HCT116 (cell line): ENCODE results near the gene MACROD1. TPM values are rescaled to one million over a fixed set of nuclear protein-coding genes. Genes with fewer than 3 reads are reported as not detected.

Experiments
- ATAC-seq: fragments of 200-7000 bp; cut with Tn5 transposase; 2 replicates; pipeline ENCODE4 v1.9.1; 2020; ENCODE audit warnings: mild to moderate bottlenecking, moderate library complexity
- BruUV-seq: library from RNA; stranded (reverse); fragments of 400-500 nt; replicated peaks from 2 replicates; lab custom pipeline; 2021; lab: Mats Ljungman, UMichigan
- CTCF ChIA-PET: fragments of 300-600 bp; sonication (Branson Sonifier 250); formaldehyde crosslinking; loops from one replicate; lab custom pipeline; 2021; ENCODE audit warnings: antibody characterized with exemption; lab: Charles Lee
- POLR2A ChIA-PET: fragments of 300-600, 350-600 bp; sonication (Branson Sonifier 250); formaldehyde crosslinking; loops from one replicate; lab custom pipeline; 2021; ENCODE audit warnings: antibody characterized with exemption; lab: Charles Lee
- RAD21 ChIA-PET, 2 experiments: fragments of 300-600 bp; sonication (Branson Sonifier 250); formaldehyde crosslinking; loops; one replicate each; lab custom pipeline; 2023; ENCODE audit warnings: low total read pairs in 2 of 2; ENCODE audit not compliant: uncharacterized antibody in 2 of 2, unreplicated experiment in 2 of 2, low non-redundant PET in 1 of 2; lab: Charles Lee
- DNase-seq: peaks from one replicate; pipeline ENCODE4 v3.0.0-alpha.2; 2010; ENCODE audit warnings: low read depth, low spot score
- H2AFZ ChIP-seq: fragments of 200-600 bp; shearing (Covaris generic), sonication (generic); 2 replicates; pipeline ENCODE4 v1.6.1; 2017; ENCODE audit warnings: low read depth, mixed run types, mixed read lengths, antibody characterized with exemption, low read length; ENCODE audit not compliant: poor library complexity, severe bottlenecking
- H3K27ac ChIP-seq: 2 replicates; pipeline ENCODE4 v1.5.1; 2012; ENCODE audit warnings: low read depth, low read length
- H3K27me3 ChIP-seq: fragments of 200-600 bp; sonication (generic); 2 replicates; pipeline ENCODE4 v1.6.1; 2016; ENCODE audit warnings: mixed run types, low read length, mixed read lengths; ENCODE audit not compliant: insufficient read depth
- H3K36me3 ChIP-seq, 2 experiments: fragments of 200-500 bp in 1 of 2; fragments of 200-600 bp in 1 of 2; sonication (Bioruptor generic) in 1 of 2; sonication (generic) in 1 of 2; 2 replicates each; pipeline versions ENCODE4 v1.5.1 to v1.6.1; 2014 to 2016; ENCODE audit warnings: low read length in 2 of 2, inconsistent platforms in 1 of 2, mixed read lengths in 1 of 2, mixed run types in 1 of 2; ENCODE audit not compliant: insufficient read depth in 2 of 2, control insufficient read depth in 1 of 2
- H3K4me1 ChIP-seq, 2 experiments: fragments of 200-600 bp in 1 of 2; sonication (generic) in 1 of 2; 2 replicates each; pipeline versions ENCODE4 v1.5.1 to v1.6.1; 2012 to 2017; ENCODE audit warnings: low read length in 2 of 2, inconsistent platforms in 1 of 2, mild to moderate bottlenecking in 1 of 2, mixed read lengths in 1 of 2, mixed run types in 1 of 2, moderate library complexity in 1 of 2; ENCODE audit not compliant: insufficient read depth in 2 of 2, control insufficient read depth in 1 of 2
- H3K4me2 ChIP-seq: fragments of 200-600 bp; sonication (generic); 2 replicates; pipeline ENCODE4 v1.6.1; 2017; ENCODE audit warnings: mixed run types, low read length, mixed read lengths
- H3K4me3 ChIP-seq, 2 experiments: fragments of 200-600 bp in 1 of 2; sonication (generic) in 1 of 2; replicated peaks in 1 of 2; 2 replicates each; pipeline ENCODE4 v1.5.1; 2011 to 2016; ENCODE audit warnings: low read length in 2 of 2, control low read depth in 1 of 2, low read depth in 1 of 2, mild to moderate bottlenecking in 1 of 2, mixed read lengths in 1 of 2, mixed run types in 1 of 2
- H3K79me2 ChIP-seq: fragments of 200-600 bp; sonication (generic); 2 replicates; pipeline ENCODE4 v1.6.1; 2017; ENCODE audit warnings: mild to moderate bottlenecking, mixed run types, low read length, moderate library complexity, mixed read lengths; ENCODE audit not compliant: insufficient read depth
- H3K9ac ChIP-seq: fragments of 200-600 bp; sonication (generic); 2 replicates; pipeline ENCODE4 v1.6.1; 2016; ENCODE audit warnings: low read length, mixed read lengths
- H3K9me2 ChIP-seq: fragments of 200-600 bp; sonication (generic), shearing (Covaris generic); 2 replicates; pipeline ENCODE4 v1.6.1; 2017; ENCODE audit warnings: mixed run types, mild to moderate bottlenecking, moderate library complexity; ENCODE audit not compliant: insufficient read depth
- H3K9me3 ChIP-seq, 2 experiments: fragments of 200-500 bp in 1 of 2; fragments of 200-600 bp in 1 of 2; sonication (Bioruptor generic) in 1 of 2; sonication (generic) in 1 of 2; 2 replicates each; pipeline ENCODE4 v1.6.1; 2014 to 2017; ENCODE audit warnings: low read length in 2 of 2, mixed read lengths in 2 of 2, inconsistent platforms in 1 of 2, low read depth in 1 of 2, mild to moderate bottlenecking in 1 of 2, mixed run types in 1 of 2, moderate library complexity in 1 of 2; ENCODE audit not compliant: control insufficient read depth in 1 of 2, insufficient read depth in 1 of 2
- H4K20me1 ChIP-seq: fragments of 200-600 bp; sonication (generic), shearing (Covaris generic); 2 replicates; pipeline ENCODE4 v1.6.1; 2017; ENCODE audit warnings: mixed run types, mild to moderate bottlenecking, moderate library complexity; ENCODE audit not compliant: insufficient read depth
- CEBPB ChIP-seq: IDR thresholded peaks from 2 replicates; pipeline ENCODE4 v1.6.1; 2012; ENCODE audit warnings: low read depth
- FOSL1 ChIP-seq: IDR thresholded peaks from 2 replicates; pipeline ENCODE4 v1.6.1; 2012; ENCODE audit warnings: low read depth
- RAD21 ChIP-seq: IDR thresholded peaks from 2 replicates; pipeline ENCODE4 v1.6.1; 2012; ENCODE audit warnings: low read depth, mild to moderate bottlenecking
- SIN3A ChIP-seq: IDR thresholded peaks from 2 replicates; pipeline ENCODE4 v1.6.1; 2012; ENCODE audit warnings: low read depth
- TCF7L2 ChIP-seq: IDR thresholded peaks from 2 replicates; pipeline ENCODE4 v1.7.0; 2011; ENCODE audit warnings: borderline replicate concordance, inconsistent platforms; ENCODE audit not compliant: insufficient read depth, insufficient read length; ENCODE audit errors: extremely low read depth
- ZFX ChIP-seq: fragments of 450-650 bp; IDR thresholded peaks from 2 replicates; pipeline ENCODE4 v1.6.1; 2017
- intact Hi-C: fragments of 100-400 bp; cut with micrococcal nuclease; formaldehyde crosslinking; loops from 2 replicates; pipeline ENCODE4 v1.10.0; 2022
- total RNA-seq: library from RNA; stranded (reverse); gene quantifications from one replicate; pipeline ENCODE4 v1.2.1, GENCODE V29; 2021; ENCODE audit not compliant: unreplicated experiment
- TF ChIP-seq, protein P1 (sequence below), 3 experiments: fragments of 200-600 bp in 1 of 3; sonication (generic) in 1 of 3; IDR thresholded peaks in 2 of 3; conservative IDR thresholded peaks in 1 of 3; 2 replicates each; pipeline ENCODE4 v1.5.1; 2012 to 2017; ENCODE audit warnings: low read depth in 2 of 3, low read length in 2 of 3, antibody characterized with exemption in 1 of 3, borderline replicate concordance in 1 of 3, control low read depth in 1 of 3, mild to moderate bottlenecking in 1 of 3, mixed read lengths in 1 of 3, mixed run types in 1 of 3, moderate library complexity in 1 of 3; ENCODE audit not compliant: insufficient read depth in 1 of 3

MACROD1 gene
- total RNA-seq, 1 experiment from 2014 or later = 61.1 TPM

DNA sequence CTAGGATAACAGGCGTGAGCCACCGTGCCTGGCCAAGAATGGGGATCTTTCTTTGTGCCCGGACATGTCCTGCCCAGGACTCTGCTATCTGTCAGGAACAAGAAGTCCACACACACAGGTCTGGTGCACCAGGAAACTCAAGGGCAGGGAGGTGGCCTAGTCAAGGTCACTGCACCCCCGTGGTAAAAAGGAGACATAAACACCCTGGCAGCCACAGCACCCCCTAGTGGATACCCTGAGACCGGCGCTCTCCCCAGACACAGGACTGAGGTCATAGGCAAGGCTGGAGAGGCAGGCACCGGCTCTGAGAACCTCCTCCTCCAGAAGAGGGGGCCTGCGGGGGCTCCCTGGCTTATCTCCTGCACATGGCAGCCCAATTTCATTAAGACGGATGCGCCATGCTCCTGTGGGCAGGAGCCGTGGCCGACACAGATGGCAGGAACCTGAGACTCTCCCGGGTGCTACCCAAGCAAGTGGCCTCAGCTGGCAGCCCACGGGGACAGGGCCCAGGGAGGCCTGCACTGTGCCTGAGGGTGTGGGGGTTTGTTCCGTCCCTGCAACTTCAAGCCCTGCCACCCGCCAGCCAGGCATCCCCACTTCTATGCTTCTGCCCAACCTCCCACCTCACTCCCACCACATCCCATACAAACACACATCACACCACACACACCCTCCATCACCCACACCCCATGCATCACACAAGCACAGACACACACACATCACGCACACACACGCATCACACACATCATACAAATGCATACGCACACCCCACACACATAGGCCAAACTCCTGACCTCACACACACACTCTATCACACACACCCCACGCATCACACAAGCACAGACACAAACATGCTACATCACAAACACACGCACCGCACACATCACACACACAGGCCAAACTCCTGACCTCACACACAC is 19.6 kb downstream of the MACROD1 start:
- H3K36me3 ChIP-seq = no peaks in the 10 kb centered on the region
- H3K4me1 ChIP-seq = peaks cover 0 to 3% of the 10 kb centered on the region in 2 experiments; a peak in 1 of 4 replicates
- ChIA-PET CTCF (interaction anchor here (0.7 kb wide), 1 partner anchor 369 kb away, joined by 3 read pairs; no protein-coding TSS in a partner anchor), RAD21 (no interaction called here), POLR2A (no interaction called here)
- H3K4me3 ChIP-seq = no peak overlapping the region
- TF ChIP-seq TCF7L2 (peak; percentile 11), CEBPB (no peak), FOSL1 (no peak), SIN3A (no peak), ZFX (no peak), RAD21 (peak; percentile 70)
- TF ChIP-seq, protein P1, sequence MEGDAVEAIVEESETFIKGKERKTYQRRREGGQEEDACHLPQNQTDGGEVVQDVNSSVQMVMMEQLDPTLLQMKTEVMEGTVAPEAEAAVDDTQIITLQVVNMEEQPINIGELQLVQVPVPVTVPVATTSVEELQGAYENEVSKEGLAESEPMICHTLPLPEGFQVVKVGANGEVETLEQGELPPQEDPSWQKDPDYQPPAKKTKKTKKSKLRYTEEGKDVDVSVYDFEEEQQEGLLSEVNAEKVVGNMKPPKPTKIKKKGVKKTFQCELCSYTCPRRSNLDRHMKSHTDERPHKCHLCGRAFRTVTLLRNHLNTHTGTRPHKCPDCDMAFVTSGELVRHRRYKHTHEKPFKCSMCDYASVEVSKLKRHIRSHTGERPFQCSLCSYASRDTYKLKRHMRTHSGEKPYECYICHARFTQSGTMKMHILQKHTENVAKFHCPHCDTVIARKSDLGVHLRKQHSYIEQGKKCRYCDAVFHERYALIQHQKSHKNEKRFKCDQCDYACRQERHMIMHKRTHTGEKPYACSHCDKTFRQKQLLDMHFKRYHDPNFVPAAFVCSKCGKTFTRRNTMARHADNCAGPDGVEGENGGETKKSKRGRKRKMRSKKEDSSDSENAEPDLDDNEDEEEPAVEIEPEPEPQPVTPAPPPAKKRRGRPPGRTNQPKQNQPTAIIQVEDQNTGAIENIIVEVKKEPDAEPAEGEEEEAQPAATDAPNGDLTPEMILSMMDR (IDR thresholded peaks at IDR 0.05 in 2 of 3, conservative IDR thresholded peaks at IDR 0.05 in 1 of 3; ENCODE audit: borderline replicate concordance in 1 of 3, insufficient read depth in 1 of 3, low read depth in 2 of 3, low read length in 2 of 3) = peak; percentile 74 to 93 (median 83)
- no peak overlapping the region for H3K4me2 ChIP-seq
- H3K9ac ChIP-seq = no peak overlapping the region
- peak; percentile 85 for ATAC-seq
- H3K27ac ChIP-seq = no peak overlapping the region; the same call in 1 of the 2 replicates
- H3K27me3 ChIP-seq = no peaks in the 10 kb centered on the region
- H3K9me3 ChIP-seq = no peaks in the 10 kb centered on the region
- H4K20me1 ChIP-seq = peaks cover 3% of the 10 kb centered on the region; the same call in 1 of the 2 replicates
- DNase-seq = peak; percentile 24
- intact Hi-C loops = loop anchor here (5.0 to 10.0 kb wide), 3 partner anchors 99 to 379 kb away; partner anchors contain the start of gene ZFTA
- H2AFZ ChIP-seq = no peak overlapping the region
- H3K79me2 ChIP-seq = peaks cover 4% of the 10 kb centered on the region; the same call in 1 of the 2 replicates
- no TSS peak for BruUV-seq
- no peaks in the 10 kb centered on the region for H3K9me2 ChIP-seq
